Parathyroid adenoma (tissue), 2 donors: Measurements from ENCODE around the gene PFDN5.
A peak's percentile ranks its signal among the peaks of the same experiment; 100 is the strongest.

Experiments
- H2AFZ ChIP-seq: fragments of 300-600 bp; sonication (generic); one replicate; pipeline ENCODE4 v1.7.0; 2017; ENCODE audit warnings: antibody characterized with exemption, mild to moderate bottlenecking
- H3K27ac ChIP-seq: fragments of 300-600 bp; sonication (generic); one replicate; pipeline ENCODE4 v1.7.0; 2017
- H3K27me3 ChIP-seq: fragments of 300-600 bp; sonication (generic); one replicate; pipeline ENCODE4 v1.7.0; 2017; ENCODE audit warnings: low read length; ENCODE audit not compliant: control insufficient read depth, insufficient read depth
- H3K36me3 ChIP-seq: fragments of 300-600 bp; sonication (generic); one replicate; pipeline ENCODE4 v1.7.0; 2017; ENCODE audit warnings: low read length; ENCODE audit not compliant: control insufficient read depth, insufficient read depth
- H3K4me1 ChIP-seq: fragments of 300-600 bp; sonication (generic); one replicate; pipeline ENCODE4 v1.7.0; 2017; ENCODE audit warnings: control low read depth
- H3K4me2 ChIP-seq: fragments of 300-600 bp; sonication (generic); one replicate; pipeline ENCODE4 v1.7.0; 2017; ENCODE audit warnings: low read length
- H3K4me3 ChIP-seq: fragments of 300-600 bp; sonication (generic); one replicate; pipeline ENCODE4 v1.7.0; 2017; ENCODE audit warnings: low read depth, low read length
- H3K79me2 ChIP-seq: fragments of 300-600 bp; sonication (generic); one replicate; pipeline ENCODE4 v1.7.0; 2017; ENCODE audit warnings: control low read depth
- H3K9ac ChIP-seq: fragments of 300-600 bp; sonication (generic); one replicate; pipeline ENCODE4 v1.7.0; 2017; ENCODE audit warnings: mild to moderate bottlenecking
- H3K9me3 ChIP-seq: fragments of 300-600 bp; sonication (generic); one replicate; pipeline ENCODE4 v1.7.0; 2017; ENCODE audit warnings: low read length; ENCODE audit not compliant: control insufficient read depth
- CTCF ChIP-seq: fragments of 300-600 bp; sonication (generic); IDR thresholded peaks from one replicate; pipeline ENCODE4 v1.7.0; 2017; ENCODE audit warnings: antibody characterized with exemption, mild to moderate bottlenecking
- donor health status: primary hyperparathyroidism.

PFDN5 gene

GRCh38 chr12:53313996-53314395 lies 18.7 kb downstream of the PFDN5 start:
- peaks cover 2% of the 10 kb centered on the region for H3K79me2 ChIP-seq
- H3K36me3 ChIP-seq: no peaks in the 10 kb centered on the region
- no peak overlapping the region for H3K4me3 ChIP-seq
- H3K9me3 ChIP-seq: no peaks in the 10 kb centered on the region
- no peaks in the 10 kb centered on the region for H3K4me1 ChIP-seq
- H3K27me3 ChIP-seq: no peaks in the 10 kb centered on the region
- no peak overlapping the region for H3K9ac ChIP-seq
- TF ChIP-seq CTCF: no peak
- no peak overlapping the region for H2AFZ ChIP-seq
- H3K27ac ChIP-seq: no peak overlapping the region
- H3K4me2 ChIP-seq: no peak overlapping the region

GRCh38 chr12:53320352-53321195 lies 25.2 kb downstream of the PFDN5 start:
- Histone ChIP-seq H3K9me3 (no peaks in the 10 kb centered on the region), H3K9ac (no peak overlapping the region), H3K4me1 (peaks cover 20% of the 10 kb centered on the region), H3K4me3 (peak overlapping the region; percentile 99), H3K4me2 (peak overlapping the region; percentile 81), H3K36me3 (no peaks in the 10 kb centered on the region), H3K79me2 (peaks cover 6% of the 10 kb centered on the region), H3K27me3 (no peaks in the 10 kb centered on the region), H3K27ac (peak overlapping the region; percentile 88), H2AFZ (peak overlapping the region; percentile 96)
- no peak for TF ChIP-seq CTCF

- H3K79me2 ChIP-seq: peaks cover 5% of the 10 kb centered on the region
- H3K9ac ChIP-seq: no peak overlapping the region
- peak overlapping the region; percentile 76 for H3K4me2 ChIP-seq
- H2AFZ ChIP-seq: peak overlapping the region; percentile 91
- no peaks in the 10 kb centered on the region for H3K9me3 ChIP-seq
- peak overlapping the region; percentile 73 for H3K27ac ChIP-seq
- peaks cover 20% of the 10 kb centered on the region for H3K4me1 ChIP-seq
- peak overlapping the region; percentile 64 for H3K4me3 ChIP-seq
- no peak for TF ChIP-seq CTCF
- H3K27me3 ChIP-seq: no peaks in the 10 kb centered on the region
- H3K36me3 ChIP-seq: no peaks in the 10 kb centered on the region
These were observed 28.9 kb downstream of the PFDN5 start for GRCh38 chr12:53324113-53324778.

- H3K36me3 ChIP-seq: no peaks in the 10 kb centered on the region
- peak overlapping the region; percentile 73 for H3K27ac ChIP-seq
- no peaks in the 10 kb centered on the region for H3K27me3 ChIP-seq
- peaks cover 19% of the 10 kb centered on the region for H3K4me1 ChIP-seq
- H3K9me3 ChIP-seq: no peaks in the 10 kb centered on the region
- peak overlapping the region; percentile 91 for H2AFZ ChIP-seq
- H3K9ac ChIP-seq: peak overlapping the region; percentile 24
- peak; percentile 82 for TF ChIP-seq CTCF
- H3K4me2 ChIP-seq: peak overlapping the region; percentile 76
- H3K4me3 ChIP-seq: peak overlapping the region; percentile 64
- peaks cover 4% of the 10 kb centered on the region for H3K79me2 ChIP-seq
These were observed 29.6 kb downstream of the PFDN5 start for GRCh38 chr12:53324779-53325510.
